SK-N-SH (cell line): ENCODE measurements around the gene ARHGEF25. TPM values are rescaled to one million over a fixed set of nuclear protein-coding genes. Genes with fewer than 3 reads are reported as not detected.

Experiments
- CTCF ChIA-PET: fragments of 300-600, 350-600 bp; formaldehyde crosslinking; extraction: SDS; loops from one replicate; lab custom pipeline; 2021; lab: Yijun Ruan, JAX
- POLR2A ChIA-PET: fragments of 350-600 bp; sonication (Branson Sonifier 250); formaldehyde crosslinking; extraction: SDS; loops from one replicate; lab custom pipeline; 2020; ENCODE audit warnings: antibody characterized with exemption, inconsistent platforms; lab: Yijun Ruan, JAX
- DNase-seq: peaks from one replicate; pipeline ENCODE4 v3.0.0; 2012
- H2AFZ ChIP-seq: fragments of 200-600 bp; sonication (generic); 2 replicates; pipeline ENCODE4 v1.8.1; 2016; ENCODE audit warnings: antibody characterized with exemption, mild to moderate bottlenecking, low read depth
- H3F3A ChIP-seq: fragments of 200-600 bp; sonication (generic); replicated peaks from 2 replicates; pipeline ENCODE3; 2016; ENCODE audit warnings: antibody characterized with exemption, mild to moderate bottlenecking; ENCODE audit not compliant: insufficient read depth
- H3K27ac ChIP-seq, 2 experiments: fragments of 200-500 bp in 1 of 2; fragments of 200-600 bp in 1 of 2; sonication (Bioruptor generic) in 1 of 2; sonication (generic), shearing (Covaris generic) in 1 of 2; 2 replicates each; pipeline versions ENCODE4 v1.5.1 to v1.6.1; 2014 to 2016; ENCODE audit warnings: low read depth in 2 of 2, inconsistent platforms in 1 of 2, low read length in 1 of 2, mild to moderate bottlenecking in 1 of 2, mixed read lengths in 1 of 2
- H3K27me3 ChIP-seq: fragments of 200-600 bp; sonication (generic), shearing (Covaris generic); 2 replicates; pipeline ENCODE4 v1.6.1; 2016; ENCODE audit warnings: mixed run types; ENCODE audit not compliant: insufficient read depth
- H3K36me3 ChIP-seq, 2 experiments: fragments of 200-500 bp in 1 of 2; fragments of 200-600 bp in 1 of 2; sonication (Bioruptor generic) in 1 of 2; sonication (generic) in 1 of 2; replicated peaks in 1 of 2; 2 replicates each; pipeline versions ENCODE3 to v1.5.1; 2014 to 2016; ENCODE audit warnings: low read length in 1 of 2, mild to moderate bottlenecking in 1 of 2; ENCODE audit not compliant: insufficient read depth in 2 of 2, control insufficient read depth in 1 of 2
- H3K4me1 ChIP-seq, 2 experiments: fragments of 200-500 bp in 1 of 2; fragments of 200-600 bp in 1 of 2; sonication (Bioruptor generic) in 1 of 2; sonication (generic), shearing (Covaris generic) in 1 of 2; 2 replicates each; pipeline versions ENCODE4 v1.5.1 to v1.6.1; 2014 to 2016; ENCODE audit warnings: low read depth in 1 of 2, low read length in 1 of 2, mixed run types in 1 of 2; ENCODE audit not compliant: insufficient read depth in 2 of 2, control insufficient read depth in 1 of 2
- H3K4me2 ChIP-seq: fragments of 200-600 bp; sonication (generic), shearing (Covaris generic); 2 replicates; pipeline ENCODE4 v1.6.1; 2017; ENCODE audit warnings: mixed run types
- H3K4me3 ChIP-seq, 2 experiments: fragments of 200-500 bp in 1 of 2; fragments of 200-600 bp in 1 of 2; sonication (Bioruptor generic) in 1 of 2; sonication (generic), shearing (Covaris generic) in 1 of 2; 2 replicates each; pipeline versions ENCODE4 v1.5.1 to v1.8.1; 2014 to 2016; ENCODE audit warnings: low read depth in 2 of 2, inconsistent platforms in 1 of 2, low read length in 1 of 2, mild to moderate bottlenecking in 1 of 2, mixed read lengths in 1 of 2, moderate library complexity in 1 of 2
- H3K79me2 ChIP-seq: fragments of 200-600 bp; sonication (generic); 2 replicates; pipeline ENCODE4 v1.8.1; 2017; ENCODE audit warnings: mild to moderate bottlenecking; ENCODE audit not compliant: insufficient read depth
- H3K9ac ChIP-seq: fragments of 200-600 bp; sonication (generic); 2 replicates; pipeline ENCODE4 v1.6.1; 2017; ENCODE audit warnings: mixed run types
- H3K9me2 ChIP-seq: fragments of 200-600 bp; sonication (generic); 2 replicates; pipeline ENCODE4 v1.6.1; 2017; ENCODE audit warnings: mixed run types
- H3K9me3 ChIP-seq: fragments of 200-600 bp; sonication (generic); 2 replicates; pipeline ENCODE4 v1.6.1; 2017; ENCODE audit warnings: mixed run types, mild to moderate bottlenecking, moderate library complexity
- H4K20me1 ChIP-seq: fragments of 200-600 bp; sonication (generic); 2 replicates; pipeline ENCODE4 v1.6.1; 2017; ENCODE audit warnings: mild to moderate bottlenecking, mixed run types; ENCODE audit not compliant: insufficient read depth
- CTCF ChIP-seq: fragments of 200-600 bp; sonication (generic); IDR thresholded peaks from 2 replicates; pipeline ENCODE4 v1.6.1; 2017; ENCODE audit warnings: antibody characterized with exemption, mild to moderate bottlenecking, moderate library complexity
- EZH2phosphoT487 ChIP-seq: fragments of 200-600 bp; sonication (generic); IDR thresholded peaks from 2 replicates; pipeline ENCODE4 v1.6.1; 2017; ENCODE audit warnings: low read depth, mixed run types, mild to moderate bottlenecking, antibody characterized with exemption, moderate library complexity, borderline replicate concordance
- FOXM1 ChIP-seq: IDR thresholded peaks from 2 replicates; pipeline ENCODE4 v1.4.0; 2012; ENCODE audit warnings: low read depth, mild to moderate bottlenecking
- MAX ChIP-seq: IDR thresholded peaks from 2 replicates; pipeline ENCODE4 v1.4.0; 2012; ENCODE audit warnings: low read depth
- PBX3 ChIP-seq: IDR thresholded peaks from 2 replicates; pipeline ENCODE4; 2012
- POLR2AphosphoS5 ChIP-seq: IDR thresholded peaks from 2 replicates; pipeline ENCODE4 v1.6.1; 2012; ENCODE audit warnings: low read depth, low read length
- RAD21 ChIP-seq: IDR thresholded peaks from 2 replicates; pipeline ENCODE4 v1.6.1; 2012; ENCODE audit warnings: mild to moderate bottlenecking, low read length
- SMC3 ChIP-seq: IDR thresholded peaks from 2 replicates; pipeline ENCODE4 v1.6.1; 2012; ENCODE audit warnings: low read depth, low read length, improper control_type of control experiment
- USF1 ChIP-seq: IDR thresholded peaks from 2 replicates; pipeline ENCODE4 v1.4.0; 2012; ENCODE audit warnings: low read depth, borderline replicate concordance
- USF2 ChIP-seq: fragments of 150-350 bp; IDR thresholded peaks from 2 replicates; pipeline ENCODE4 v1.6.1; 2017; ENCODE audit warnings: antibody characterized with exemption, low read length, low read depth, borderline replicate concordance
- ZBTB33 ChIP-seq: IDR thresholded peaks from 2 replicates; pipeline ENCODE4 v1.4.0; 2012; ENCODE audit warnings: low read depth, borderline replicate concordance
- WGBS: methylation state at CpG from one replicate; pipeline ENCODE4 v1.1.6; 2017; ENCODE audit warnings: low lambda C conversion rate; 5-methylcytosine and 5-hydroxymethylcytosine counted together
- polyA plus RNA-seq, 3 experiments: library from polyadenylated mRNA; depleted of rRNA; stranded (reverse); fragments of >200 nt; gene quantifications; 2 replicates each; pipeline ENCODE4 v1.2.3, GENCODE V29; 2012

ARHGEF25 gene
- polyA plus RNA-seq, 1 of the 3 experiments (the other 2 are of a cell fraction), result 48.1 TPM

- WGBS, result 93% methylated on average over 10 of the region's 10 CpGs
- ChIA-PET POLR2A (interaction anchor here (0.6 to 1.7 kb wide), 4 partner anchors 10 to 93 kb away, joined by 3 to 4 read pairs (median 3); partner anchors contain the start of genes DDIT3, DTX3 and PIP4K2C), CTCF (interaction anchor here (0.7 to 7.4 kb wide), 9 partner anchors 7 to 161 kb away, joined by 3 to 90 read pairs (median 5); partner anchors contain the start of genes B4GALNT1 and PIP4K2C)
- DNase-seq, result no peak
- peaks cover 1% of the 10 kb centered on the region for H3F3A ChIP-seq
- H3K79me2 ChIP-seq, result no peaks in the 10 kb centered on the region
- H3K4me2 ChIP-seq, result no peak overlapping the region
- no peak overlapping the region for H2AFZ ChIP-seq
- peaks cover 0 to 40% of the 10 kb centered on the region in 2 experiments for H3K36me3 ChIP-seq
- no peaks in the 10 kb centered on the region for H3K9me2 ChIP-seq
- TF ChIP-seq POLR2AphosphoS5 (no peak), EZH2phosphoT487 (no peak), PBX3 (no peak), FOXM1 (no peak), CTCF (no peak), ZBTB33 (no peak), RAD21 (no peak), USF1 (no peak), USF2 (no peak), SMC3 (no peak), MAX (no peak)
- no peaks in the 10 kb centered on the region for H4K20me1 ChIP-seq
- no peaks in the 10 kb centered on the region for H3K9me3 ChIP-seq
- no peak overlapping the region for H3K9ac ChIP-seq
- no peak overlapping the region for H3K4me3 ChIP-seq
- H3K4me1 ChIP-seq, result peaks cover 5 to 29% of the 10 kb centered on the region in 2 experiments; a peak in 2 of 4 replicates
- no peak overlapping the region for H3K27ac ChIP-seq
- no peaks in the 10 kb centered on the region for H3K27me3 ChIP-seq
Observed at GRCh38 chr12:57613427-57614109, 2.3 kb downstream of the ARHGEF25 start.
